ENCODE data around the gene LURAP1L.

GRCh38 chr9:12863618-12864017 is 88.8 kb downstream of the LURAP1L start:
- TF ChIP-seq USF2 (IDR thresholded peaks at IDR 0.05) (no peak), POLR2A (IDR thresholded peaks at IDR 0.05; ENCODE audit: low read length) (no peak), CTCF (IDR thresholded peaks at IDR 0.05) (no peak), MAZ (IDR thresholded peaks at IDR 0.05; ENCODE audit: borderline replicate concordance, low read depth, low read length) (no peak), POLR2AphosphoS2 (conservative IDR thresholded peaks at IDR 0.05; ENCODE audit: low read length) (no peak), HOXB5 (CRISPR knock-in tag; IDR thresholded peaks at IDR 0.05) (no peak), CHD2 (IDR thresholded peaks at IDR 0.05; ENCODE audit: low read length, partially characterized antibody) (no peak), RFX5 (IDR thresholded peaks at IDR 0.05) (no peak), TP53 (CRISPR knock-in tag; IDR thresholded peaks at IDR 0.05) (no peak), SMC3 (IDR thresholded peaks at IDR 0.05) (no peak), RAD21 (conservative IDR thresholded peaks at IDR 0.05 in 1 of 2, IDR thresholded peaks at IDR 0.05 in 1 of 2) (no peak)
- TF ChIP-seq, protein P1, sequence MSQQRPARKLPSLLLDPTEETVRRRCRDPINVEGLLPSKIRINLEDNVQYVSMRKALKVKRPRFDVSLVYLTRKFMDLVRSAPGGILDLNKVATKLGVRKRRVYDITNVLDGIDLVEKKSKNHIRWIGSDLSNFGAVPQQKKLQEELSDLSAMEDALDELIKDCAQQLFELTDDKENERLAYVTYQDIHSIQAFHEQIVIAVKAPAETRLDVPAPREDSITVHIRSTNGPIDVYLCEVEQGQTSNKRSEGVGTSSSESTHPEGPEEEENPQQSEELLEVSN (IDR thresholded peaks at IDR 0.05; ENCODE audit: borderline replicate concordance, low read depth): no peak
